ENCODE measurements around the gene RMDN2.

DNA sequence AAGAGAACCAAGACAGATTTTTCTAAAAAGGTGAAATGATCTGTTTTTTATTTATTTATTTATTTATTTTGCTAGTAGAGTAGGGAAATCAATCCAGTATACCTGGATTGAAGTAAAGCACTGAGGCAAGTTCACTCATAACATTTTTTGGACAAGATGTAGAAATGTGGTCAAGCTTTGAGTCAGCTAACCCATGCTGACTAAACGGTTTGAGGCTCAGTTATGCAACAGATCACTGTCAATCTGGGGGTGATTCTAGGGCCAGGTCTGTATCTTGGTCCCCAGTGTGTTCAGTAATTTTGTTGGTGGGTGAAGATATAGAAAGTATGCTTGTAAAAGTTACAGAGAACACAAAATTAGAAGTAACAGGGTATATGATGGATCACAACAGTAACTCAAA, 60.2 kb downstream of the RMDN2 start:
- no peak for TF ChIP-seq POLR2A (IDR thresholded peaks at IDR 0.05)
- TF ChIP-seq, protein P1, sequence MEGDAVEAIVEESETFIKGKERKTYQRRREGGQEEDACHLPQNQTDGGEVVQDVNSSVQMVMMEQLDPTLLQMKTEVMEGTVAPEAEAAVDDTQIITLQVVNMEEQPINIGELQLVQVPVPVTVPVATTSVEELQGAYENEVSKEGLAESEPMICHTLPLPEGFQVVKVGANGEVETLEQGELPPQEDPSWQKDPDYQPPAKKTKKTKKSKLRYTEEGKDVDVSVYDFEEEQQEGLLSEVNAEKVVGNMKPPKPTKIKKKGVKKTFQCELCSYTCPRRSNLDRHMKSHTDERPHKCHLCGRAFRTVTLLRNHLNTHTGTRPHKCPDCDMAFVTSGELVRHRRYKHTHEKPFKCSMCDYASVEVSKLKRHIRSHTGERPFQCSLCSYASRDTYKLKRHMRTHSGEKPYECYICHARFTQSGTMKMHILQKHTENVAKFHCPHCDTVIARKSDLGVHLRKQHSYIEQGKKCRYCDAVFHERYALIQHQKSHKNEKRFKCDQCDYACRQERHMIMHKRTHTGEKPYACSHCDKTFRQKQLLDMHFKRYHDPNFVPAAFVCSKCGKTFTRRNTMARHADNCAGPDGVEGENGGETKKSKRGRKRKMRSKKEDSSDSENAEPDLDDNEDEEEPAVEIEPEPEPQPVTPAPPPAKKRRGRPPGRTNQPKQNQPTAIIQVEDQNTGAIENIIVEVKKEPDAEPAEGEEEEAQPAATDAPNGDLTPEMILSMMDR (IDR thresholded peaks at IDR 0.05) = no peak
